Measurements from ENCODE around the gene APOH. TPM values are rescaled to one million over a fixed set of nuclear protein-coding genes. Genes with fewer than 3 reads are reported as not detected.

The APOH gene
- total and polyA plus RNA-seq, 2 of the 13 experiments (the other 11 are each of a cell fraction or from before 2014, with no cell fraction given): 4,846 to 5,748 TPM

DNA sequence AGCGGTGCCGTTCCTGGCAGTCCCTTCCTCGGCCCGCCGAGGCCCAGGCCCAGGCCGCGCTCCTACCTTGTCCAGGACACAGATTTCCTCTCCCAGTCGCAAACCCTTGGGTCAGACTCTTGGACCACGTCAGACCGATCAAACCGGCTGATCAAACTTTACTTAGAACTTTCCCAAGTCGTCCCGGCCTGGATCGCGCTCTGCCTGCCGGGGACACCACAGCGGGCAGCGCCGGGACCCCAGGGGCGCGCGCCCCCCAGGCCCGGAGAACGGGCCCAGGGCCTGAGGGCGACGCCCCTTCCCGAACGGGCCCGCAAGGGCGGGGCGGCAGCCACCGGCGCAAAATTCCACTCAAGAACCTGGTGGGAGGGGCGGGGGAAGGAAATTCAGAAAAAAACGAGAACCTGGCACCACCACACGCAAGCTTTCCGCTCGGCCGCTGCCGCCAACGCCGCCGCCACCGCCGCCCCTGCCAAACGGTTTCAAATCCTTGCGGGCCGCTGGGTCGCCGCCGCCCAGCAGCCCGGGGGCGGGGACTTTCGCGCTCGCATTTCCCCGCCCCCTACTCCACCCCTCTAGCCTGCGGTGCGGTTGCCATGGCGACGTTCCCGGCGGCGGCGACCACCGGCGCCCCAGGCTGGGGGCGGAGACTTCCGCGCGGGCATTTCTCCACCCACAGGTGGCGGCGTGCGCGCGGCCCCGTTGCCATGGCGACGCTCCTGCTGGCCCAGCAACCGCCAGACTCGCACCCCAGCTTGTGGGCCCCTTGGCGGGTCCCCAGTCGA is 37.4 kb downstream of the APOH start, which contains the start of gene CEP112 (continued):
- TF ChIP-seq, protein P1, sequence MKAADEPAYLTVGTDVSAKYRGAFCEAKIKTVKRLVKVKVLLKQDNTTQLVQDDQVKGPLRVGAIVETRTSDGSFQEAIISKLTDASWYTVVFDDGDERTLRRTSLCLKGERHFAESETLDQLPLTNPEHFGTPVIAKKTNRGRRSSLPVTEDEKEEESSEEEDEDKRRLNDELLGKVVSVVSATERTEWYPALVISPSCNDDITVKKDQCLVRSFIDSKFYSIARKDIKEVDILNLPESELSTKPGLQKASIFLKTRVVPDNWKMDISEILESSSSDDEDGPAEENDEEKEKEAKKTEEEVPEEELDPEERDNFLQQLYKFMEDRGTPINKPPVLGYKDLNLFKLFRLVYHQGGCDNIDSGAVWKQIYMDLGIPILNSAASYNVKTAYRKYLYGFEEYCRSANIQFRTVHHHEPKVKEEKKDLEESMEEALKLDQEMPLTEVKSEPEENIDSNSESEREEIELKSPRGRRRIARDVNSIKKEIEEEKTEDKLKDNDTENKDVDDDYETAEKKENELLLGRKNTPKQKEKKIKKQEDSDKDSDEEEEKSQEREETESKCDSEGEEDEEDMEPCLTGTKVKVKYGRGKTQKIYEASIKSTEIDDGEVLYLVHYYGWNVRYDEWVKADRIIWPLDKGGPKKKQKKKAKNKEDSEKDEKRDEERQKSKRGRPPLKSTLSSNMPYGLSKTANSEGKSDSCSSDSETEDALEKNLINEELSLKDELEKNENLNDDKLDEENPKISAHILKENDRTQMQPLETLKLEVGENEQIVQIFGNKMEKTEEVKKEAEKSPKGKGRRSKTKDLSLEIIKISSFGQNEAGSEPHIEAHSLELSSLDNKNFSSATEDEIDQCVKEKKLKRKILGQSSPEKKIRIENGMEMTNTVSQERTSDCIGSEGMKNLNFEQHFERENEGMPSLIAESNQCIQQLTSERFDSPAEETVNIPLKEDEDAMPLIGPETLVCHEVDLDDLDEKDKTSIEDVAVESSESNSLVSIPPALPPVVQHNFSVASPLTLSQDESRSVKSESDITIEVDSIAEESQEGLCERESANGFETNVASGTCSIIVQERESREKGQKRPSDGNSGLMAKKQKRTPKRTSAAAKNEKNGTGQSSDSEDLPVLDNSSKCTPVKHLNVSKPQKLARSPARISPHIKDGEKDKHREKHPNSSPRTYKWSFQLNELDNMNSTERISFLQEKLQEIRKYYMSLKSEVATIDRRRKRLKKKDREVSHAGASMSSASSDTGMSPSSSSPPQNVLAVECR (CRISPR knock-in tag; IDR thresholded peaks at IDR 0.05; ENCODE audit: borderline replicate concordance): peak; percentile 98
- TF ChIP-seq, protein P2, sequence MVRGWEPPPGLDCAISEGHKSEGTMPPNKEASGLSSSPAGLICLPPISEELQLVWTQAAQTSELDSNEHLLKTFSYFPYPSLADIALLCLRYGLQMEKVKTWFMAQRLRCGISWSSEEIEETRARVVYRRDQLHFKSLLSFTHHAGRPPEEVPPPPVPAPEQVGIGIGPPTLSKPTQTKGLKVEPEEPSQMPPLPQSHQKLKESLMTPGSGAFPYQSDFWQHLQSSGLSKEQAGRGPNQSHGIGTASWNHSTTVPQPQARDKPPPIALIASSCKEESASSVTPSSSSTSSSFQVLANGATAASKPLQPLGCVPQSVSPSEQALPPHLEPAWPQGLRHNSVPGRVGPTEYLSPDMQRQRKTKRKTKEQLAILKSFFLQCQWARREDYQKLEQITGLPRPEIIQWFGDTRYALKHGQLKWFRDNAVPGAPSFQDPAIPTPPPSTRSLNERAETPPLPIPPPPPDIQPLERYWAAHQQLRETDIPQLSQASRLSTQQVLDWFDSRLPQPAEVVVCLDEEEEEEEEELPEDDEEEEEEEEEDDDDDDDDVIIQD (CRISPR knock-in tag; IDR thresholded peaks at IDR 0.05; ENCODE audit: low read depth): 0 out of 2 replicates have a peak, but pooled peaks have one; percentile 15
- no peak; the same call in 1 of the 2 replicates for TF ChIP-seq ZZZ3 (CRISPR knock-in tag; IDR thresholded peaks at IDR 0.05; ENCODE audit: borderline replicate concordance)
- TF ChIP-seq WIZ (CRISPR knock-in tag; IDR thresholded peaks at IDR 0.05): no peak
- TF ChIP-seq, protein P3, sequence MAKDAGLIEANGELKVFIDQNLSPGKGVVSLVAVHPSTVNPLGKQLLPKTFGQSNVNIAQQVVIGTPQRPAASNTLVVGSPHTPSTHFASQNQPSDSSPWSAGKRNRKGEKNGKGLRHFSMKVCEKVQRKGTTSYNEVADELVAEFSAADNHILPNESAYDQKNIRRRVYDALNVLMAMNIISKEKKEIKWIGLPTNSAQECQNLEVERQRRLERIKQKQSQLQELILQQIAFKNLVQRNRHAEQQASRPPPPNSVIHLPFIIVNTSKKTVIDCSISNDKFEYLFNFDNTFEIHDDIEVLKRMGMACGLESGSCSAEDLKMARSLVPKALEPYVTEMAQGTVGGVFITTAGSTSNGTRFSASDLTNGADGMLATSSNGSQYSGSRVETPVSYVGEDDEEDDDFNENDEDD (CRISPR knock-in tag; IDR thresholded peaks at IDR 0.05; ENCODE audit: borderline replicate concordance): peak; percentile 49; the same call in 1 of the 2 replicates
- no peak for TF ChIP-seq NCOR1 (IDR thresholded peaks at IDR 0.05; ENCODE audit: borderline replicate concordance, low read length)
- no peak for TF ChIP-seq AKAP8 (CRISPR knock-in tag; IDR thresholded peaks at IDR 0.05)
- TF ChIP-seq TRIM24 (CRISPR knock-in tag; IDR thresholded peaks at IDR 0.05): no peak
- TF ChIP-seq, protein P4, sequence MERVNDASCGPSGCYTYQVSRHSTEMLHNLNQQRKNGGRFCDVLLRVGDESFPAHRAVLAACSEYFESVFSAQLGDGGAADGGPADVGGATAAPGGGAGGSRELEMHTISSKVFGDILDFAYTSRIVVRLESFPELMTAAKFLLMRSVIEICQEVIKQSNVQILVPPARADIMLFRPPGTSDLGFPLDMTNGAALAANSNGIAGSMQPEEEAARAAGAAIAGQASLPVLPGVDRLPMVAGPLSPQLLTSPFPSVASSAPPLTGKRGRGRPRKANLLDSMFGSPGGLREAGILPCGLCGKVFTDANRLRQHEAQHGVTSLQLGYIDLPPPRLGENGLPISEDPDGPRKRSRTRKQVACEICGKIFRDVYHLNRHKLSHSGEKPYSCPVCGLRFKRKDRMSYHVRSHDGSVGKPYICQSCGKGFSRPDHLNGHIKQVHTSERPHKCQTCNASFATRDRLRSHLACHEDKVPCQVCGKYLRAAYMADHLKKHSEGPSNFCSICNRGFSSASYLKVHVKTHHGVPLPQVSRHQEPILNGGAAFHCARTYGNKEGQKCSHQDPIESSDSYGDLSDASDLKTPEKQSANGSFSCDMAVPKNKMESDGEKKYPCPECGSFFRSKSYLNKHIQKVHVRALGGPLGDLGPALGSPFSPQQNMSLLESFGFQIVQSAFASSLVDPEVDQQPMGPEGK (CRISPR knock-in tag; IDR thresholded peaks at IDR 0.05): no peak; the same call in none of the 2 replicates
- TF ChIP-seq NCOA5 (CRISPR knock-in tag; IDR thresholded peaks at IDR 0.05): no peak
- TF ChIP-seq, protein P5, sequence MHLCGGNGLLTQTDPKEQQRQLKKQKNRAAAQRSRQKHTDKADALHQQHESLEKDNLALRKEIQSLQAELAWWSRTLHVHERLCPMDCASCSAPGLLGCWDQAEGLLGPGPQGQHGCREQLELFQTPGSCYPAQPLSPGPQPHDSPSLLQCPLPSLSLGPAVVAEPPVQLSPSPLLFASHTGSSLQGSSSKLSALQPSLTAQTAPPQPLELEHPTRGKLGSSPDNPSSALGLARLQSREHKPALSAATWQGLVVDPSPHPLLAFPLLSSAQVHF (CRISPR knock-in tag; IDR thresholded peaks at IDR 0.05): peak; percentile 80; the same call in 1 of the 2 replicates
- TF ChIP-seq, protein P6, sequence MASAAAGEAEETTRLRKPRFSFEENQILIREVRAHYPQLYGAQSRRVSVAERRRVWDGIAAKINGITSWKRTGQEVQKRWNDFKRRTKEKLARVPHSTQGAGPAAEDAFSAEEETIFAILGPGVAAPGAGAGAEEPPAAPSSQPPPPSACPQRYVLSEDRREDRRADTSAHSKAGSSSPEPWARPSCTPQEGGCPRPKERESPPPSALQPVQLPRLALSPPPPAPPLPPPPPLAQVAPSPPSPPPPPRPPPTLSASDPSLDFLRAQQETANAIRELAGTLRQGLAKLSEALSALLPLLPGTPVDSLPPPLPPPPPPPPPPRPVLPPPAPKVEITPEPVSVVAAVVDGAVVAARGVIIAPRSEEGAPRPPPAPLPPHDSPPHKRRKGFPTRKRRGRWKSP (CRISPR knock-in tag; IDR thresholded peaks at IDR 0.05): peak; percentile 84
- TF ChIP-seq SMARCC2 (IDR thresholded peaks at IDR 0.05): no peak
- no peak for TF ChIP-seq ZNF430 (CRISPR knock-in tag; IDR thresholded peaks at IDR 0.05)

All from HepG2 (cell line).